HL-60/S4 treated with phorbol 12-myristate 13-acetate at 8.2 ng/mL for 4 days and 3 days (cell line): ENCODE data around the gene WDR5B.
"Not testable (repeated sequence)": the region's sequence is repeated elsewhere in the genome, so short reads cannot be mapped to it uniquely, and the experiment has no call there.

Experiments used
- in situ Hi-C: fragments of 300-500 bp; cut with MboI; formaldehyde crosslinking; loops from 2 replicates; pipeline ENCODE4 v1.15.0; 2022; ENCODE audit warnings: low sequenced_read_pairs

The WDR5B gene

DNA sequence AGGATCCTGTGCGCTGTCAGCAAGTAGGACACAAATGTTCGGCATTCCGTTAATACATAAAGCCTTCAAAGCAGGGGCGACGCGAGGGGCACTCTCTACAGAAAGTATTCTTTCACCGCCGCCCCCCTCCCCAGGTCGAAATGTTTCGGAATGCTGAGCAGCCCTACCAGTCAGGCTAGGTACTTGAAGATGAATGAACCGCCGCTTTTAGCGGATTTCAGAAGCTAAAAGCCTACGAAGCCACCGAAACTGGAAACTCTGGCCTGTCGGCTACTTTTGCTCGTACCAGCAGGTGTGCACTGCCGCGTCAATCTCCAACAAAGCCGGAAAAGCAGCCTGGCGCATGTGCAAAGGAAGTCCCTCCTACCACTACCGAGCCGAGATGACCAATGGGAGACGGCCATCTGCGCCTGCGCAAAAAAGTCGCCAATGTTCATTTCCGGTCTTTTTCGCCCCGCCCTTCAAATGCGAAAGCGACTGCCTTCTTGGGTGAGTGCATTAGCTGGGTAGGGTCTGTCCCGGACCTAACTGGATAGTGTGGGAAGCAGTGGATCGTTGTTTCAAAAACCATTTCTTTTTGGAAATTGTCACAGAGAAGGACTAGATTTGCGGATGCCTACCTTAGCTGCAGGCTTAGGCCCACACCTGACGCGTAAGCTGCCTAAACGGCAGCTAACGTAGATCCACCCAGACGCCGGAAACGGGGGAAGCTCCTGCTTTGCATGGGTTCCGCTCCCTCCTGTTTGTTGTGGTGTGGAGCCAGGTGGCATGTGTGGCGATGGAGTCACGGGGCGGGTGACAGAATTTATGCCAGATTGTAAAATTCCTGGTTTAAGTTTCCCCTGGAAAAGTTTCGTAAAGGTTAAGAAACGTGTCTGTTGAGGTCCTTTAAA is at the start of gene WDR5B:
TSS of gene WDR5B (minus strand) at position 301 of the 893 bp plus-strand sequence. CDS start 534 bp downstream, outside the sequence.
- in situ Hi-C loops, result no loop called here

DNA sequence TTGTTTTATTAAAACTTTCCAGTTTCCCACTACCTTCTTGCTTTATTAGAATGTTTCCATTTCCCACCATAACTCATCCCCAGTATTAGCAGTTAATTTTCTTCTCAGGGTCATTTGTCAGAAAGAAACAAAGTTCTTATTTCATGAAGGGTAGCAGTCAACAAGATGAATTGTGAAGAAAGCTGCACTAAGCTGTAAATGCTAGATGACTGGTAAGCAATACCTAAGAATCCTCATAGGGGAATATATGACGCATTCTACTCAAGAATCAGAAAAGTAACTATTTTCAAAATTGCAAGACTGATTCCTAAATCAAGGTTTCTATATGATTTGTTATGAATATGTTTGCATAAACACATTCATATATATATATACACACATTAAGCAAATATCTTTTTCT is 48.8 kb upstream of the WDR5B start:
- in situ Hi-C loops, result no loop called here

DNA sequence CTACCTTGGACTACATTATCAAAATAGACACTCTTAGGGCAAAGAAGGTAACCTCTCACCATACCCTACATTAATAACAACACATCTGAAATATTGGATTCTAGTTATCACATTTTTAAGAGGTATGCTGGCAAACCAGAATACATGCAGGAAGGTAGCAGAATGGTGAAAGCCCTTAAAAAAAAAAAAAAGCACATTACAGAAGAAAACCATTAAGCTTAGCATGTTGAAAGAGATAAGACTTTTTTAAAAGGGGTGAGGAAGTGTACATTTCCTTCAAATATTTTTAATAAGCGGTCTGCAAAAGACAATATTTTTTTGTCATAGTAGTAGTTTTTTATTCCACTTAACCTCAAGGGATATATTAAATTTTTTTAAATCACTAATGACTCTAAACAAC is 46.5 kb upstream of the WDR5B start:
- in situ Hi-C loops, result no loop called here

DNA sequence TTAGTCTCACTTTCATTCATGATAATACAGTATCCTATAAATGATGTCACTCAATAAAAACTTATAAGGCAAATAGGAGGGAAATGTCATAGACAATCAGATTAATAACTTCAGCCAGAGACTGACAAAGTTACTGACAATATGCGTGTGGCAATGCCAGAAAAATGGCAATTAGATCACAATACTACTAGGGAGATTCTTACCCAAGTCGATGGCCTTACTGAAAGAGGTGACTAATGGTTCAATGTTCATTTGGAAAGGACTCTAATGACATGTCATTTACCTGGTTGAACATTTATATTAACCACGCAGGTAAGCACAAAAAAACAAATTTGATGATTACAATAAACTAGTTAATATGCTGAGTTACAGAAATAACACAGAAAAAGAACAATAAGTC is 45.9 kb upstream of the WDR5B start:
- in situ Hi-C loops, result no loop called here

DNA sequence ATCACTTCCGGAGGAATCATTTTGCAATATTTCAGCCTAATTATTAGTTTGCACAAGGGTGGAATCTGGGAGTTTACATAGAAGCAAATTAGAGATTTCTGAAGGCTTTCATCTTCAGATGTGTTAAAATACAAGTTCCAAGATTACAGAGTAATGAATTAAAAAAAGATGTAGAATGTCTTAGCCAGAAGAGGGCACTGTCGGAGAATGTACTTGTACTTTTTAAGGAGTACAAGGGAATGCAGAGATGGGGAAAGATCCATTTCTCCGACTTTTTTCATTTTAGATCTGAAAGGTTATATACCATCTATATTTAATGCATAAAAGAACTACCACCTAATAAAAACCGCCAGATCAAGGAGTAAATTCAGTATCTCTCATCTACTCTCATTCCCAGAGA is 43.1 kb upstream of the WDR5B start:
- in situ Hi-C loops, result no loop called here

DNA sequence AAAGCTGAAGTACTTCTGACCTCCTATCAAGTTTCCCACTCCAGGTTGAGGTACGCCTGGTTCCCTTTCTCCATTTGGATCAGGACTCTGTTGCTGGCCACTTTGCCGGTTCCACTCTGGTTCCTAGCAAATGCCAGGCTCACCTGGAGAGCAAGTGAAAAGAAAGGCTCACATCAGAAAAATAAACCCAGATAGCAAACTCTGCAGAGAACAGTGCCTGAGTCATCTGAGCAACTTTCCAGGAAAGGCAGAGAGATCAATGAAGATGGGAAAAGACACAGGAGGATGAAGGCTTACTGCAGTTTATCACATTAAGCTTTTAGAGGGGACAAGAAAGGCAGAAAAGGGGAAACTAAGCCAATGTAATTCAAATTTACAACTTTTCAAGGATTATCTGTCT is 41.8 kb upstream of the WDR5B start:
- in situ Hi-C loops, result no loop called here

DNA sequence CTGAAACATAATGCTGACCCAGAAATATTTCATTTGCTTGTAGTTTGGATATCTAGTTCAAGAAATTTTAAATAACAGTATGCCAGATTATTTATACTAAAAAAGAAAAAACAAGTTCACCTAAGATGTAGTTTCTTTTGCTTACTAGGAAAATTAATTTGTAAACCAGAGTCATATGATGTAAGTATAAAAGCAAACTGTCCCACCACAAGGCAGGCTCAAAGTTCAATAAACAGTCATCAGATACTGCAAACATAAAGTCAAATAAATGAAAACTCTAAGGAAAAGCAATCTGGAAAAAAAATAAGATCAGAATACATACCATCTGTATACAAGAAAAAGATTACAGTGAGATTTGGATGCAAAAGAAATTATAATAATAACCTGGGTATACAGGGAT is 40.2 kb upstream of the WDR5B start:
- in situ Hi-C loops, result no loop called here

DNA sequence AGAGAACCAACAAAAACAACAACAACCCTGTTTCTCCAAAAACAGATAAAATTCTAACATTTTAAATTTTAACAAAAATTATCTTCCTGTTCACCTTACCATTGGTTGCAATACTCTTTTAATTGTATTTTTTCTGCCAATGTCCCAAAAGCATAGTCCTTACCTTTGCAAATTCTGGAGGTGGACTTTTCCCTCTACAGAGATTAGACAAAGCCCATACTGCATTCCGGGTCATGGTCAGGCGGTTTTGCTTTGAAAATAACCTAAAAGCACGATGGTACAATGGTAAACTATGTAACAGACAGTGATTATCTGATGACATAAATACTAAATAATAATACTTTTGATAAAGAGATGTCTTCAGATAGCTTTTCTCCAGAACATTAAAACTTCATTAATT is 35.5 kb upstream of the WDR5B start:
- in situ Hi-C loops, result no loop called here

DNA sequence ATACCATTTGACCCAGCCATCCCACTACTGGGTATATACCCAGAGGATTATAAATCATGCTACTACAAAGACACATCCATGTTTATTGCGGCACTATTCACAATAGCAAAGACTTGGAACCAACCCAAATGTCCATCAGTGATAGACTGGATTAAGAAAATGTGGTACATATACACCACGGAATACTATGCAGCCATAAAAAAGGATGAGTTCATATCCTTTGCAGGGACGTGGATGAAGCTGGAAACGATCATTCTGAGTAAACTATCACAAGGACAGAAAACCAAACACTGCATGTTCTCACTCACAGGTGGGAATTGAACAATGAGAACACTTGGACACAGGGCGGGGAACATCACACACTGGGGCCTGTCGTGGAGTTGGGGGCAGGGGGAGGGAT is 32.4 kb upstream of the WDR5B start:
- in situ Hi-C loops, result not testable (repeated sequence)

DNA sequence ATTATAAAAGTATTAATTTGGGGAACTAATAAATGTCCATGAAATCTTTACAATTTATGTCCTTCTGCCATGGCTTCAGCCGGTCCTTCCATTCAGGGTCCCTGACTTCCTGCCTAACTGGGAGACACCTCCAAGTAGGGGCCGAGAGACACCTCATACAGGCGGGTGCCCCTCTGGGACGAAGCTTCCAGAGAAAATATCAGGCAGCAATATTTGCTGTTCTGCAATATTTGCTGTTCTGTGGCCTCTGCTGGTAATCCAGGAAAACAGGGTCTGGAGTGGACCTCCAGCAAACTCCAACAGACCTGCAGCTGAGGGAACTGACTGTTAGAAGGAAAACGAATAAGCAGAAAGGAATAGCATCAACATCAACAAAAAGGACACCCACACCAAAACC is 28.6 kb upstream of the WDR5B start:
- in situ Hi-C loops, result not testable (repeated sequence)

DNA sequence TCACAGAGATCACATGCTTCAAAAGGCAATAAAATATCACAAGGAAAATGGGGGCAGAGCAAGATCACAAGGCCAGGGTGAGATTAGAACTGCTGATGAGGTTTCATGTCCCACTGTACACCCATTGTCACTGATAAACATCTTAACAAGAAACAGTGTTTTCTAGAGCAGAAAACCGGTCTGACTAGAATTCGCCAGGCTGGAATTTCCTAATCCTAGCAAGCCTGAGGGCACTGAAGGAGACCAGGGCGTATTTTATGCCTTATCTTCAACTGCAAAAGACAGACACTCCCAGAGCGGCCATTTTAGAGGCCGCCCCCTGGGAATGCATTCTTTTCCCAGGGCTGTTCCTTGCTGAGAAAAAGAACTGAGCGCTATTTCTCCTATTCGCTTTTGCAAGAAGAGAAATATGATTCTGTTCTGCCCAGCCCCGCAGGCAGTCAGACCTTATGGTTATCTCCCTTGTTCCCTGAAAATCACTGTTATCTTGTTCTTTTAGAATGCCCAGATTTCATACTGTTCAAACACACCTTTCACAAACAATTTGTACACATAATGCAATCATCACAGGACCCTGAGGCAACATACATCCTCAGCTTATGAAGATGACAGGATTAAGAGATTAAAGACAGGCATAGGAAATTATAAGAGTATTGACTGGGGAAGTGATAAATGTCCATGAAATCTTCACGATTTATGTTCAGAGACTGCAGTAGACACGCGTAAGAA is 28.1 kb upstream of the WDR5B start:
- in situ Hi-C loops, result not testable (repeated sequence)

DNA sequence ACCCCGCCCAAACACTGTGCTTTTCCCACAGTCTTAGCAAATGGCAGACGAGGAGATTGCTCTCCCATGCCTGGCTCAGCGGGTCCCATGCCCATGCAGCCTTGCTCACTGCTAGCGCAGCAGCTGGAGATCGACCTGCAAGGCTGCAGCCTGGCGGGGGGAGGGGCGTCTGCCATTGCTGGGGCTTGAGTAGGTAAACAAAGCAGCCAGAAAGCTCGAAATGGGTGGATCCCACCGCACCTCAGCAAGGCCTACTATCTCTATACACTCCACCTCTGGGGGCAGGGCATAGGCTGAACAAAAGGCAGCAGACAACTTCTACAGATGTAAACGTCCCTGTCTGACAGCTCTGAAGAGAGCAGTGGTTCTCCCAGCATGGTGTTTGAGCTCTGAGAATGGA is 27.2 kb upstream of the WDR5B start:
- in situ Hi-C loops, result no loop called here

DNA sequence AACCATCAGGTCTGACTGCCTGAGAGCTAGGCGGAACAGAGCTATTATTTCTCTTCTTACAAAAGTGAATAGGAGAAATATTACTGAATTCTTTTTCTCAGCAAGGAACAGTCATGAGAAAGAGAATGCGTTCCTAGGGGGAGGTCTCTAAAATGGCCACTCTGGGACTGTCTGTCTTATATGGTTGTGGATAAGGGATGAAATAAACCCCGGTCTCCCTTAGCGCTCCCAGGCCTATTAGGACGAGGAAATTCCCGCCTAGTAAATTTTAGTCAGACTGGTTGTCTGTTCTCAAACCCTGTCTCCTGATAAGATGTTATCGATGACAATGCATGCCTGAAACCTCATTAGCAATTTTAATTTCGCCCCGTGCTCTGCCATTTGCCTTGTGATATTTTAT is 20.1 kb upstream of the WDR5B start:
- in situ Hi-C loops, result no loop called here

DNA sequence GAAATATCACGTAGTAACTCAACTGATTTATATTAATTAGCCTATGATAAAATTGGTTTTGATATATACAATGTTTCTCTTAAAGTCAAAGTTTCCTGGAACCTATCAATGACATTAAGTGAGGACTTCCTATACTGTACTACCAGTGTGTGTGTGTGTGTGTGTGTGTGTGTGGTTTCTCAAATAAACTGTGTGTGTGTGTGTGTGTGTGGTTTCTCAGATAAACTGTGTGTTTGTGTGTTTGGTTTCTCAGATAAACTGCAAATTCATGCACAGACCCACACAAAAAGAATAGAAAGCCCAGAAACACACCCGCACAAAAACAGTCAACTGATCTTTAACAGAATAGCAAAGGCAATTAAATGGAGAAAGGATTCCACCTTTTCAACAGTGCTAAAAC is 14.5 kb upstream of the WDR5B start:
- in situ Hi-C loops, result no loop called here

DNA sequence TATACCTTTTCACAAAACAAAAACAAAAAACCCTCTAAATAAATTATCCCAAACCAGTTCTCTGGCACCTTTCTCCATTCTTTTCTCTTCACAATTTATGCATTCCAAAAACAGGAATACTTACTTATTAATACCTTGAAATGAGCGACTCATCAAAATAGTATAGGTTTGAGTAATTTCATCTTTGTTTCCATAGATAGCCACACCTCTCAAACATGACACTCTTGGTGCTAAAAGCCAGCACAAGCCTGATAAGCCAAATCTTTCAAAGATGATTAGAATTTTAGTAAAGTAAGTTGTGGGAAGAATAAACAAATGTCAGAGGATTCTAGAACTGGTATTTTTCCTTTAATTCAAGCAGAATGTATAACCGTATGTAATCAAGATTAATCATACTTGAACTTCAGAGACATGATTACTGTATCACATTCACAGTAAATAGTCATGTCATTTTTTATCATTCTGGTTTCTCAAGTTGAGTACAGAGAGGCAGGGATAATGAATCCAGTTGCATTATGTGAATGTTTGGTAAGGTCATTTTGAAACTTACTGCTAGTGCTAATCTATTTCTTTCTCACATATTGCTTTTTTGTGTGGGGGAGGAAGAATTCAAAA is 12.1 kb upstream of the WDR5B start:
- in situ Hi-C loops, result no loop called here

DNA sequence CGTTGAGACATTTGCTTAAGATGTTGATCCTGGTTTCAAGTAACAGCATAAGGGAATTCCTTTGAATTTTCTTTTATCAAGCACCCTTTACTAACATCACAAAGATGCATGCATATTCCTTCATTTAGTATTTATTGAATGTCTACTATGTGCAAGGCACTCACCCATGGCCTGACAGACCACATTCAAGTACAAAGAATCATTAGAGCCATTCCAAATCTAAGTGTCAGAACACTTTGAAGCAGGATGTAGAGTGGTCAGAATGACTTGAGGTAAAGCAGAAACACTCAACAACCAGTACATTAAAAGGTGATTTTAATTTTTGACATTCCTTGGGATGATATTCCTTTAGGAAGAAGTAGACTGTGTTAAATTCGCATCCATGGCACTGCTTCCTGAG is 6.0 kb upstream of the WDR5B start:
- in situ Hi-C loops, result no loop called here

DNA sequence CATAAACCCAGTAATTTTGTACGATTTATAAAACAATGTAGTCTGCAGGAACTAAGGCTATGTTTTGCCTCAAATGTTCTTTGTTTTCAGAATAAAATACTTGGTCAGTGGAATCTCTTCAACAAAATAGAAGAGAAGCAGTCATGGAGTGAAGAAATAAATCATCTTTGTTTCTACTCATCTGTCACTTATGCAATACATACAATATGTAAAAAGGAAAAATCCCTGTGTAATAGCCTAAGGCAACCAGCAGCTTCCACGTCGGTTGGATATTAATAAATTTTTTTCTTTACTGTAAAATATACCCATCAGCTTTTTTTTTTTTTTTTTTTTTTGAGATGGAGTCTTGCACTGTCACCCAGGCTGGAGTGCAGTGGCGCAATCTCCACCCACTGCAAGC is 5.2 kb upstream of the WDR5B start:
- in situ Hi-C loops, result no loop called here

DNA sequence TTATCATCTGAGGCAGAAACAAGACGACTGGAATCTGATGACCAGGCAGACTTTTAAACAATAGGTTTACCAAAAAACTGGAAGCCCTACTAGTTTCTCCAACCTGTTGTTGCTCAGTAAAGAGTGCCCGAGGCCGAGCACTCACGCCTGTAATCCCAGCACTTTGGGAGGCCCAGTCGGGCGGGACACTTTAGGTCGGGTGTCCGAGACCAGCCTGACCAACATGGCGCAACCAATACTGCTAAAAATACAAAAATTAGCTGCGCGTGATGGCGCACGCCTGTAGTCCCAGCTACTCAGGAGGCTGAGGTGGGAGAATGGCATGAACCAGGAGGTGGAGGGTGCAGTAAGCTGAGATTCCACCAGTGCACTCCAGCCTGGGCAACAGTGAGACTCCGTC is 1.1 kb upstream of the WDR5B start:
- in situ Hi-C loops, result no loop called here

DNA sequence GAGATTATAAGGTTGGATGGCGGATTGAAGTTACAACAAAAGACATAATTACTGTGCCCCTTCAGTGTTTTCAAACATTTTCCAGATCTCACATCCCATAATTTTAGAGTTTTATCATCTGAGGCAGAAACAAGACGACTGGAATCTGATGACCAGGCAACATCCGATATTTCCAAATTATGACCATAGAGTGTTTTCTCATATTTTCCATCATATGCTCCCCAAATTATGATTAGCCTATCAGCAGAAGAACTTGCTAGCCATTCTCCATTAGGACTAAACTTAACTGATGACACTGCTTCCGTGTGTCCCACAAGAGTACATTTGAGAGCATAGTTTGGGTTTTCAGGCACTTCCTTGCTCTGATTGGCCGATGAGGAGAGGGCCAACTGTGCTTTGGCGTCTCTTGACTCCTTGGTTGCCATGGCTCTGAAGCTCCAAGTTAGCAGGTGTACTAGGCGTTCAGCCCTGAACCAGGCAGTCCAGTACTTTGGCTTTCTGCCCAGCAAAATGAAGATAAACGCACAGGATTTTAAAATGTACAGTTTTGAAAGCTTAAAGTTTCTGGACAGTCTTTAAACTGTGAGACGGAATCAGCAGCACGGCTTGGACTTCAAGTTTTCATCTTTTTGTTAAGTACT is 638 bp downstream of the WDR5B start:
- in situ Hi-C loops, result no loop called here

DNA sequence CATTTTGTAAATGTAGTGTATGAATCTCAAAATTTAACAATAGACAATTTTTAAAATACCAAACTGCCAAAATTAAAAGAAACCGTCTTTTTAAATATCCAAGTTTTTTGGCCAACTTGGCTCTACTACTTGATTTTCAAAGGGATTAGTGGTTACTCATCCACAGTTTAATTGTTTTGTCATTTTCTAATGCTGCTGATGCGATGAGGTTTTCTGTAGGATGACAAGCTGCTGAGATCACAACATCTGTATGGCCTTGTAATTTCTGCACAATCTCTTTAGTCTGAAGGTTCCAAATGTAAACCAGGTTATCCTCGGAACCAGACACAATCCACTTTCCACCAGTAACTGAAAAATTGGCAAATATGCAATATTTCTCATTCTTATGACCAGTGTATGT is 1.5 kb downstream of the WDR5B start:
- in situ Hi-C loops, result no loop called here

DNA sequence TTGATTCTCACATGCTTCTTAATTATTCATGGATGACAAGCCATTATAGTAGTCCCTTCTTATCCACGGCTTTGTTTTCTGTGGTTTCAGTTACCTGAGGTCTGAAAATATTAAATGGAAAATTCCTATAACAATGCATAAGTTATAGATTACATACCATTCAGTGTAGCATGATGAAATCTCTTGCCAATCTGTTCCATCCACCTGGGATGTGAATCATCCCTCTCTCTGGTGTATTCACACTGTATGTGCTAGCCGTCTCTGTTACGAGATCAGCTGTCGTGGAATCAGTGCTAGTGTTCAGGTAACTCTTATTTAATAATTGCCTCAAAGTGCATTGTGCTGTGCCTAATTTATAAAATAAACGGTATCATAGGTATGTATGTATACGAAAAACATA is 5.2 kb downstream of the WDR5B start:
- in situ Hi-C loops, result no loop called here
